GM19438 (cell line): ENCODE results near the gene FAM117B.
"Not testable (repeated sequence)": the region's sequence is repeated elsewhere in the genome, so short reads cannot be mapped to it uniquely, and the experiment has no call there.

ENCODE experiments used
- ATAC-seq: cut with Tn5 transposase; IDR thresholded peaks from one replicate; pipeline ENCODE4 v1.9.1; 2021; ENCODE audit warnings: low read depth; ENCODE audit not compliant: unreplicated experiment

Gene FAM117B

GRCh38 chr2:202700075-202700901 lies 65.5 kb downstream of the FAM117B start:
- no peak for ATAC-seq

GRCh38 chr2:202703091-202703490 lies 68.3 kb downstream of the FAM117B start:
- ATAC-seq = no peak

DNA sequence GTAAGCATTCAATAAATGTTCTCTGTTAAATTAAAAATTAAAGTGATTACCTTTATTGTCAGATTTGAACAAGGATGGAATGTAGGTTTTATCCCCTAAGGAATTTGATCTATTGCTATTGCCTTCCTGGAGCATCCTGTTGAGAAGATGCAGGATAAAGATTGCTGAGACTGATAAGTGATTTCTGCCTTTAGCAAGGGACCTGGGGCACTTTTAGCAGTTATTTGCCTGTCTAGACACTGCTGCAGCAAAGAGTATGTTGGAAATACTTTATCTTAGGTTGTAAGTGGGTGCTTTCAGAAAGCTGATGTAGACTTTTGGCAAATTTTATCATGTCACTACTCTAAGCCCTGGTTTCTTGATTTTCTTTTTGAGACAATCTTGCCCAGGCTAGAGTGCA lies 69.5 kb downstream of the FAM117B start:
- ATAC-seq = no peak

- no peak for ATAC-seq
Observed at GRCh38 chr2:202705446-202706020, 70.8 kb downstream of the FAM117B start.

- not testable (repeated sequence) for ATAC-seq
Observed at GRCh38 chr2:202714971-202715935, 80.5 kb downstream of the FAM117B start.

- no peak for ATAC-seq
Observed at GRCh38 chr2:202716114-202716718, 81.4 kb downstream of the FAM117B start.

GRCh38 chr2:202716953-202717597 lies 82.3 kb downstream of the FAM117B start:
- ATAC-seq = no peak

- ATAC-seq = no peak
Observed at GRCh38 chr2:202717598-202718310, 83.0 kb downstream of the FAM117B start.

GRCh38 chr2:202718614-202719013 lies 83.8 kb downstream of the FAM117B start:
- ATAC-seq = no peak

GRCh38 chr2:202720226-202720625 lies 85.5 kb downstream of the FAM117B start:
- no peak for ATAC-seq

DNA sequence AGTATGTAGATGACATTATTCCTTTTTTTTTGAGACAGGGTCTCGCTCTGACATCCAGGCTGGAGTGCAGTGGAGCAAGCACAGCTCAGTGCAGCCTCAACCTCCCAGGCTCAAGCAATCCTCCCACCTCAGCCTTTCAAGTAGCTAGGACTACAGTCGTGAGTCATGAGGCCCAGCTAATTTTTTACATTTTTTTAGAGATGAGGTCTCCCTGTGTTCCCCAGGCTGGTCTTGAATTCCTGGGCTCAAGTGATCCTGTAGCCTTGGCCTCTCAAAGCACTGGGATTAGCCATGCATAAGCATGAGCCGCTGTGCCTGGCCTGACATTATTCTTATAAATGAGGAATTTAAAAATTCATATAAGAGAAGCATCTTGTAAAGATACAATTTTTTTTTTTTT lies 86.9 kb downstream of the FAM117B start:
- ATAC-seq = no peak

- ATAC-seq = no peak
Observed at GRCh38 chr2:202723746-202724145, 89.0 kb downstream of the FAM117B start.

DNA sequence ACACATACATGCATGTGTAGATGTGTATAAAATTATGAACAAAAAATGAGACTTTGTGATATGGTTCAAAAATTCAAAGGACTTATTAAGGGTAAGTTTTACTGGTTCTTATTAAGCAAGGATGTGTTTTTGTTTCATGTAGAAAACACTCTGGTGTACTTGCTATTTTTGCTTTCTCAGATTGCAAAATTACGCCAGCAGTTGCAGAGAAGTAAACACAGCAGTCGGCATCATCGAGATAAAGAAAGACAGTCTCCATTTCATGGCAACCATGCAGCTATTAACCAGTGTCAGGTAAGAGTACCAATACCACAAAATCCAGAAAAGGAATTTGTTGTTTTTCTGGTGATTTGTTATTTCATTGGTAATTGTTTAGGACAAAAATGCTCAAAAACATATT lies 91.3 kb downstream of the FAM117B start:
- ATAC-seq = no peak

DNA sequence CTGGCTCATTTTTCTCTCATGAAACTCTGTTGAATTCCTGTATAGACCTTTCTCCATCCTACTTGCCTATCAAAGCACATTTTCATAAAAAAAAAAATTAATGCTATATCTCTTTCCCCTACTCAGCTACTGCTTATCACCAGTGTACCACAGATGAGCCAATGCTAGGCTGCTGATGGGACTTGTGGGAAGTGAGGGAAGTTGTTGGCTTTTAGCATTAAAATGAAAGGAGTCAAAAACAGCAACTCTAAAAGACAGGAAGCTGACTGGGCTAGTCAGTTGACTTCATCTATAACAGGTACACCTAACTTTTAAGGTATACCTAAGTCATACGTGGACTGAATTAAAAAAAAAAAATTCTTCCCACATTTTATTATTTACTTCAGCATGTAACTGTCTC lies 102.1 kb downstream of the FAM117B start:
- no peak for ATAC-seq

DNA sequence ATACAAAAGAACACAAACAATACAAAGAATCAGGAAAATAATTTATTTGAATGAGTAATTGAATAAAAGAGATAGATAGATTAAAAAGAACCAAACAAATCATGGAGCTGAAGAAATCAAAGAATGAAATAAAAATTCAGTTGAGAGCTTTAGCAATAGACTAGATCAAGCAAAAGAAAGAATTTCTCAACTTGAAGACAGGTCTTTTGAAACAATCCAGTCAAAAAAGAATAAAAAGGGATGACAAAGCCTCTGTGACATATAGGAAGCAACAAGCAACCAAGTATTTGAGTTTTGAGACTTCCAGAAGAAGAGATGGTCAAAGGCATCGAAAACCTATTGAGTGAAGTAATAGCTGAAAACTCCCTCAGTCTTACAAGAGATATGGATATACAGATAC lies 108.8 kb downstream of the FAM117B start:
- no peak for ATAC-seq

DNA sequence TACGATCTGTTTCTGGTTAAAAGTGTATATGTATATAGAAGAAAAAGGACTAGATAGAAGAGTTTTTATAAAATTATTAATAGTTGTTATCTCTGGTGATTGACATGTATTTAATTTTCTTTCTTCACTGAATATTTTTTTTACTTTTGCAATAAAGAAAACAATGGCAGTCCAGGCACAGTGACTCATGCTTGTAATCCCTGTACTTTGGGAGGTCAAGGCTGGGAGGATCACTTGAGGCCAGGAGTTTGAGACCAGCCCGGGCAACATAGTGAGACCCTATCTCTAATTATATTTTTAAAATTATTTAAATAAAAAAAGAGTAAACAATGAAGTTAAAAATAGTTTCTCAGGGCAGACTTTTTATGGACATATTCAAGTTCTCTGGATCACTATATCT lies 114.7 kb downstream of the FAM117B start:
- no peak for ATAC-seq

- ATAC-seq = no peak
Observed at GRCh38 chr2:202750763-202751427, 116.1 kb downstream of the FAM117B start.

- no peak for ATAC-seq
Observed at GRCh38 chr2:202752071-202752470, 117.3 kb downstream of the FAM117B start.

DNA sequence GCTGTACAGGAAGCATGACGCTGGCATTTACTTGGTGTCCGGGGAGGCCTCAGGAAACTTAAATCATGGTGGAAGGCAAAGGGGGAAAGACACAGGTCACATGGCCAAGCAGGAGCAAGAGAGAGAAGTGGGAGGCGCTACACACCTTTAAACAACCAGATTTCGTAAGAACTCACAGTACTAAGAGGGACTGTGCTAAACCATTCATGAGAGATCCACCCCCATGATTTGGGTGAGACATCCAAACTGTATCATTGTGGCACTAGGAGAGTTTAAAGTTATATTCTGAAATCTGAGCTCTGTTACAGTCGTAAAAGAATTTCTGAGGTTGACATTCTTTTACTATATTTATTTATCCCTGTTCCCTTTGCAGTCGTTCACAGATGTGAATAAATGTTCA lies 120.2 kb downstream of the FAM117B start:
- ATAC-seq = no peak
